ENCODE results near the gene KDF1.

DNA sequence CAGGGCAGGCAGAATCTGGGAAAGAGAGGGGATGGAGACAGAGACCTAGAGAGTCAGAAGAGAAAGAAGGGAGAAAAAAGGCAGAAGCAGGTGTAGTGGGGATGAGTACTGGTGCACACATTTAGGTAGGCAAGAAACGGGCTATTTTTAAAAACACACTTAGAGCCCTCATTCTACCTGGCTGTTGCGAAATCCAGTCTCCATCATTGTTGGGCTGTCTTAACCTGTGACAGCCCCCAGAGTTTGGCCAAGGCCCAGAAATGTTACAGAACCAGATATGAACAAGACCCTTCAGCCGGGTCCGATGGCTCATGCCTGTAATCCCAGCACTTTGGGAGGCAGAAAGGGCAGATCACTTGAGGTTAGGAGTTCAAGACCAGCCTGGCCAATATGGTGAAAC lies 12.6 kb upstream of the KDF1 start:
- TF ChIP-seq, protein P1, sequence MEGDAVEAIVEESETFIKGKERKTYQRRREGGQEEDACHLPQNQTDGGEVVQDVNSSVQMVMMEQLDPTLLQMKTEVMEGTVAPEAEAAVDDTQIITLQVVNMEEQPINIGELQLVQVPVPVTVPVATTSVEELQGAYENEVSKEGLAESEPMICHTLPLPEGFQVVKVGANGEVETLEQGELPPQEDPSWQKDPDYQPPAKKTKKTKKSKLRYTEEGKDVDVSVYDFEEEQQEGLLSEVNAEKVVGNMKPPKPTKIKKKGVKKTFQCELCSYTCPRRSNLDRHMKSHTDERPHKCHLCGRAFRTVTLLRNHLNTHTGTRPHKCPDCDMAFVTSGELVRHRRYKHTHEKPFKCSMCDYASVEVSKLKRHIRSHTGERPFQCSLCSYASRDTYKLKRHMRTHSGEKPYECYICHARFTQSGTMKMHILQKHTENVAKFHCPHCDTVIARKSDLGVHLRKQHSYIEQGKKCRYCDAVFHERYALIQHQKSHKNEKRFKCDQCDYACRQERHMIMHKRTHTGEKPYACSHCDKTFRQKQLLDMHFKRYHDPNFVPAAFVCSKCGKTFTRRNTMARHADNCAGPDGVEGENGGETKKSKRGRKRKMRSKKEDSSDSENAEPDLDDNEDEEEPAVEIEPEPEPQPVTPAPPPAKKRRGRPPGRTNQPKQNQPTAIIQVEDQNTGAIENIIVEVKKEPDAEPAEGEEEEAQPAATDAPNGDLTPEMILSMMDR (IDR thresholded peaks at IDR 0.05; ENCODE audit: low read length): no peak
- TF ChIP-seq EZH2 (IDR thresholded peaks at IDR 0.05; ENCODE audit: borderline replicate concordance, low read length): no peak
